Measurements from ENCODE around the gene FAM221B.

GRCh38 chr9:35831040-35831439, 2.5 kb upstream of the FAM221B start:
- TF ChIP-seq REST (IDR thresholded peaks at IDR 0.05; ENCODE audit: borderline replicate concordance) = no peak
- no peak for TF ChIP-seq REST (CRISPR knock-in tag; IDR thresholded peaks at IDR 0.05; ENCODE audit: low read depth)
- TF ChIP-seq ZNF780A (CRISPR knock-in tag; IDR thresholded peaks at IDR 0.05) = no peak
- TF ChIP-seq CTCF (IDR thresholded peaks at IDR 0.05 in 2 of 3, conservative IDR thresholded peaks at IDR 0.05 in 1 of 3; ENCODE audit: insufficient read depth in 2 of 3, low read depth in 1 of 3, low read length in 3 of 3) = no peak
- TF ChIP-seq ZNF217 (CRISPR knock-in tag; IDR thresholded peaks at IDR 0.05) = no peak
- TF ChIP-seq ARID3A (IDR thresholded peaks at IDR 0.05; ENCODE audit: borderline replicate concordance, low read depth, low read length) = no peak
- TF ChIP-seq EGR1 (conservative IDR thresholded peaks at IDR 0.05) = no peak
- no peak for TF ChIP-seq RFX5 (IDR thresholded peaks at IDR 0.05; ENCODE audit: low read depth, low read length)
- no peak for TF ChIP-seq CBX1 (IDR thresholded peaks at IDR 0.05; ENCODE audit: low read depth)
- TF ChIP-seq KDM1A (IDR thresholded peaks at IDR 0.05) = no peak
- TF ChIP-seq JUN (IDR thresholded peaks at IDR 0.05; ENCODE audit: borderline replicate concordance, low read depth, low read length) = no peak
- TF ChIP-seq JUN (CRISPR knock-in tag; IDR thresholded peaks at IDR 0.05; ENCODE audit: borderline replicate concordance) = no peak
- no peak for TF ChIP-seq NR3C1 (CRISPR knock-in tag; IDR thresholded peaks at IDR 0.05)

Measured in K562 (cell line).